Keratinocyte (primary cell): Measurements from ENCODE around the gene NUP214.
"Not testable (repeated sequence)": the region's sequence is repeated elsewhere in the genome, so short reads cannot be mapped to it uniquely, and the experiment has no call there.

Experiments used
- EZH2 ChIP-seq: IDR thresholded peaks from one replicate; pipeline ENCODE4 v1.6.1; 2012; ENCODE audit warnings: inconsistent platforms, mild to moderate bottlenecking, low read length, moderate library complexity
- TF ChIP-seq, protein P1 (sequence below), 3 experiments: IDR thresholded peaks in 1 of 3; conservative IDR thresholded peaks in 1 of 3; optimal IDR thresholded peaks in 1 of 3; 2 replicates in 2 of 3; 3 replicates in 1 of 3; pipeline versions ENCODE3 to v1.5.1; 2011; ENCODE audit warnings: low read length in 3 of 3, mild to moderate bottlenecking in 3 of 3, moderate library complexity in 2 of 3, control low read depth in 1 of 3, inconsistent platforms in 1 of 3; ENCODE audit not compliant: insufficient read depth in 2 of 3; ENCODE audit errors: extremely low read depth in 1 of 3

DNA sequence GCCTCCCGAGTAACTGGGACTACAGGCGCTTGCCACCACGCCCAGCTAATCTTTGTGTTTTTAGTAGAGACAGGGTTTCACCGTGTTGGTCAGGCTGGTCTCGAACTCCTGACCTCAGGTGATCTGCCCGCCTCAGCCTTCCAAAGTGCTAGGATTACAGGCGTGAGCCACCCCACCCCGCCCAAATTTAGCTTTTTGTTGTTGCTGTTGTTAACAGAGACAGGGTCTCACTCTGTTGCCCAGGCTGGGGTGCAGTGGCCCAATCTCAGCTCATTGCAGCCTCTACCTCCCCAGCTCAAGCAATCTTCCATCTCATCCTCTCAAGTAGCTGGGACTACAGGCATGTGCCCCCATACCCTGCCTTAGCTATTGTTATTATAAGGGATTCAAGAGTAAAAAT lies 25.5 kb upstream of the NUP214 start:
- not testable (repeated sequence) for TF ChIP-seq EZH2
- TF ChIP-seq, protein P1, sequence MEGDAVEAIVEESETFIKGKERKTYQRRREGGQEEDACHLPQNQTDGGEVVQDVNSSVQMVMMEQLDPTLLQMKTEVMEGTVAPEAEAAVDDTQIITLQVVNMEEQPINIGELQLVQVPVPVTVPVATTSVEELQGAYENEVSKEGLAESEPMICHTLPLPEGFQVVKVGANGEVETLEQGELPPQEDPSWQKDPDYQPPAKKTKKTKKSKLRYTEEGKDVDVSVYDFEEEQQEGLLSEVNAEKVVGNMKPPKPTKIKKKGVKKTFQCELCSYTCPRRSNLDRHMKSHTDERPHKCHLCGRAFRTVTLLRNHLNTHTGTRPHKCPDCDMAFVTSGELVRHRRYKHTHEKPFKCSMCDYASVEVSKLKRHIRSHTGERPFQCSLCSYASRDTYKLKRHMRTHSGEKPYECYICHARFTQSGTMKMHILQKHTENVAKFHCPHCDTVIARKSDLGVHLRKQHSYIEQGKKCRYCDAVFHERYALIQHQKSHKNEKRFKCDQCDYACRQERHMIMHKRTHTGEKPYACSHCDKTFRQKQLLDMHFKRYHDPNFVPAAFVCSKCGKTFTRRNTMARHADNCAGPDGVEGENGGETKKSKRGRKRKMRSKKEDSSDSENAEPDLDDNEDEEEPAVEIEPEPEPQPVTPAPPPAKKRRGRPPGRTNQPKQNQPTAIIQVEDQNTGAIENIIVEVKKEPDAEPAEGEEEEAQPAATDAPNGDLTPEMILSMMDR (optimal IDR thresholded peaks at IDR 0.05 in 1 of 3, IDR thresholded peaks at IDR 0.05 in 1 of 3, conservative IDR thresholded peaks at IDR 0.05 in 1 of 3; ENCODE audit: extremely low read depth in 1 of 3, insufficient read depth in 2 of 3, low read length in 3 of 3) = not testable (repeated sequence)
